ENCODE measurements around the gene C1QTNF12. TPM values are rescaled to one million over a fixed set of nuclear protein-coding genes. Genes with fewer than 3 reads are reported as not detected.

Gene C1QTNF12
- polyA plus RNA-seq, 3 donors, result 1.1 TPM; not detected in 2

GRCh38 chr1:1206376-1206965 is 40.1 kb downstream of the C1QTNF12 start, which contains the start of gene TNFRSF18:
TNFRSF18 (minus strand) TSS chr1:1206592; CDS start chr1:1206571, 21 bp downstream.
- intact Hi-C loops (cut with micrococcal nuclease), result no loop called here
- no peak within 1 kb of the TSS for H3K27ac ChIP-seq (ENCODE audit: low read depth in 1 of 2, low read length in 2 of 2)
- TF ChIP-seq CTCF (IDR thresholded peaks at IDR 0.05), result no peak
- Mint-ChIP-seq H3K4me3 (peak within 1 kb of the TSS in 1 of 2 donors; percentile 70), H3K27ac (peak within 1 kb of the TSS in 1 of 7 donors; percentile 50), H3K36me3 (peaks cover 0 to 1% of the 10 kb centered on the region in 2 donors), H3K27me3 (ENCODE audit: low read depth in 3 of 3) (peaks cover 39 to 69% (median 48%) of the 10 kb centered on the region in 3 donors), H3K9me3 (peaks cover 0 to 3% (median 2%) of the 10 kb centered on the region in 7 donors), H3K4me1 (peaks cover 5% of the 10 kb centered on the region)
- H3K79me2 ChIP-seq (ENCODE audit: insufficient read depth, low read length), result no peaks in the 10 kb centered on the region
- no peak within 1 kb of the TSS for H2AFZ ChIP-seq (ENCODE audit: insufficient read depth, low read depth, low read length, poor library complexity, severe bottlenecking)
- H3K4me3 ChIP-seq (replicated peaks in 1 of 3; ENCODE audit: low read depth in 2 of 3, low read length in 3 of 3), result no peak within 1 kb of the TSS
- no peaks in the 10 kb centered on the region for H3K36me3 ChIP-seq (replicated peaks in 1 of 2; ENCODE audit: control insufficient read depth in 1 of 2, insufficient read depth in 2 of 2, low read length in 2 of 2)
- H3K27me3 ChIP-seq (ENCODE audit: control insufficient read depth in 2 of 2, insufficient read depth in 2 of 2, low read length in 2 of 2), result peaks cover 7 to 48% of the 10 kb centered on the region in 2 donors
- no peak for DNase-seq
- H3K9me3 ChIP-seq (replicated peaks in 1 of 2; ENCODE audit: control insufficient read depth in 1 of 2, insufficient read depth in 1 of 2, low read length in 2 of 2), result no peaks in the 10 kb centered on the region
- no peak within 1 kb of the TSS for H3K9ac ChIP-seq (ENCODE audit: insufficient read depth, low read length, poor library complexity, severe bottlenecking)
- no peaks in the 10 kb centered on the region for H3K4me1 ChIP-seq (ENCODE audit: control insufficient read depth in 1 of 2, insufficient read depth in 2 of 2, low read length in 2 of 2)
- no peaks in the 10 kb centered on the region for H4K20me1 ChIP-seq (ENCODE audit: insufficient read depth, low read length)
- no peak within 1 kb of the TSS for H3K4me2 ChIP-seq (replicated peaks; ENCODE audit: extremely low read depth, low read length, poor library complexity, severe bottlenecking)
- WGBS (ENCODE audit: insufficient coverage), result 7% methylated on average over 49 of the region's 49 CpGs

GRCh38 chr1:1205769-1206375 is 40.6 kb downstream of the C1QTNF12 start:
- intact Hi-C loops (cut with micrococcal nuclease), result no loop called here
- Mint-ChIP-seq H3K9me3 (peaks cover 0 to 3% (median 2%) of the 10 kb centered on the region in 7 donors), H3K4me1 (peaks cover 5% of the 10 kb centered on the region), H3K27ac (no peak overlapping the region), H3K27me3 (ENCODE audit: low read depth in 3 of 3) (peaks cover 40 to 74% (median 46%) of the 10 kb centered on the region in 3 donors), H3K4me3 (no peak overlapping the region), H3K36me3 (peaks cover 0 to 1% of the 10 kb centered on the region in 2 donors)
- H3K9me3 ChIP-seq (replicated peaks in 1 of 2; ENCODE audit: control insufficient read depth in 1 of 2, insufficient read depth in 1 of 2, low read length in 2 of 2), result no peaks in the 10 kb centered on the region
- no peak overlapping the region for H3K4me3 ChIP-seq (replicated peaks in 1 of 3; ENCODE audit: low read depth in 2 of 3, low read length in 3 of 3)
- no peaks in the 10 kb centered on the region for H3K4me1 ChIP-seq (ENCODE audit: control insufficient read depth in 1 of 2, insufficient read depth in 2 of 2, low read length in 2 of 2)
- H4K20me1 ChIP-seq (ENCODE audit: insufficient read depth, low read length), result no peaks in the 10 kb centered on the region
- no peaks in the 10 kb centered on the region for H3K36me3 ChIP-seq (replicated peaks in 1 of 2; ENCODE audit: control insufficient read depth in 1 of 2, insufficient read depth in 2 of 2, low read length in 2 of 2)
- no peak overlapping the region for H3K27ac ChIP-seq (ENCODE audit: low read depth in 1 of 2, low read length in 2 of 2)
- no peak overlapping the region for H3K9ac ChIP-seq (ENCODE audit: insufficient read depth, low read length, poor library complexity, severe bottlenecking)
- 11% methylated on average over 30 of the region's 31 CpGs for WGBS (ENCODE audit: insufficient coverage)
- no peak for TF ChIP-seq CTCF (IDR thresholded peaks at IDR 0.05)
- no peak for DNase-seq
- H3K4me2 ChIP-seq (replicated peaks; ENCODE audit: extremely low read depth, low read length, poor library complexity, severe bottlenecking), result no peak overlapping the region
- H3K27me3 ChIP-seq (ENCODE audit: control insufficient read depth in 2 of 2, insufficient read depth in 2 of 2, low read length in 2 of 2), result peaks cover 7 to 49% of the 10 kb centered on the region in 2 donors
- H3K79me2 ChIP-seq (ENCODE audit: insufficient read depth, low read length), result no peaks in the 10 kb centered on the region
- no peak overlapping the region for H2AFZ ChIP-seq (ENCODE audit: insufficient read depth, low read depth, low read length, poor library complexity, severe bottlenecking)
